SK-N-SH (cell line): ENCODE data around the gene CDCA3. TPM values are rescaled to one million over a fixed set of nuclear protein-coding genes. Genes with fewer than 3 reads are reported as not detected.

Experiments used
- CTCF ChIA-PET: fragments of 300-600, 350-600 bp; formaldehyde crosslinking; extraction: SDS; loops from one replicate; lab custom pipeline; 2021; lab: Yijun Ruan, JAX
- POLR2A ChIA-PET: fragments of 350-600 bp; sonication (Branson Sonifier 250); formaldehyde crosslinking; extraction: SDS; loops from one replicate; lab custom pipeline; 2020; ENCODE audit warnings: antibody characterized with exemption, inconsistent platforms; lab: Yijun Ruan, JAX
- DNase-seq: peaks from one replicate; pipeline ENCODE4 v3.0.0; 2012
- H2AFZ ChIP-seq: fragments of 200-600 bp; sonication (generic); 2 replicates; pipeline ENCODE4 v1.8.1; 2016; ENCODE audit warnings: antibody characterized with exemption, mild to moderate bottlenecking, low read depth
- H3F3A ChIP-seq: fragments of 200-600 bp; sonication (generic); replicated peaks from 2 replicates; pipeline ENCODE3; 2016; ENCODE audit warnings: antibody characterized with exemption, mild to moderate bottlenecking; ENCODE audit not compliant: insufficient read depth
- H3K27ac ChIP-seq, 2 experiments: fragments of 200-500 bp in 1 of 2; fragments of 200-600 bp in 1 of 2; sonication (Bioruptor generic) in 1 of 2; sonication (generic), shearing (Covaris generic) in 1 of 2; 2 replicates each; pipeline versions ENCODE4 v1.5.1 to v1.6.1; 2014 to 2016; ENCODE audit warnings: low read depth in 2 of 2, inconsistent platforms in 1 of 2, low read length in 1 of 2, mild to moderate bottlenecking in 1 of 2, mixed read lengths in 1 of 2
- H3K27me3 ChIP-seq: fragments of 200-600 bp; sonication (generic), shearing (Covaris generic); 2 replicates; pipeline ENCODE4 v1.6.1; 2016; ENCODE audit warnings: mixed run types; ENCODE audit not compliant: insufficient read depth
- H3K36me3 ChIP-seq, 2 experiments: fragments of 200-500 bp in 1 of 2; fragments of 200-600 bp in 1 of 2; sonication (Bioruptor generic) in 1 of 2; sonication (generic) in 1 of 2; replicated peaks in 1 of 2; 2 replicates each; pipeline versions ENCODE3 to v1.5.1; 2014 to 2016; ENCODE audit warnings: low read length in 1 of 2, mild to moderate bottlenecking in 1 of 2; ENCODE audit not compliant: insufficient read depth in 2 of 2, control insufficient read depth in 1 of 2
- H3K4me1 ChIP-seq, 2 experiments: fragments of 200-500 bp in 1 of 2; fragments of 200-600 bp in 1 of 2; sonication (Bioruptor generic) in 1 of 2; sonication (generic), shearing (Covaris generic) in 1 of 2; 2 replicates each; pipeline versions ENCODE4 v1.5.1 to v1.6.1; 2014 to 2016; ENCODE audit warnings: low read depth in 1 of 2, low read length in 1 of 2, mixed run types in 1 of 2; ENCODE audit not compliant: insufficient read depth in 2 of 2, control insufficient read depth in 1 of 2
- H3K4me2 ChIP-seq: fragments of 200-600 bp; sonication (generic), shearing (Covaris generic); 2 replicates; pipeline ENCODE4 v1.6.1; 2017; ENCODE audit warnings: mixed run types
- H3K4me3 ChIP-seq, 2 experiments: fragments of 200-500 bp in 1 of 2; fragments of 200-600 bp in 1 of 2; sonication (Bioruptor generic) in 1 of 2; sonication (generic), shearing (Covaris generic) in 1 of 2; 2 replicates each; pipeline versions ENCODE4 v1.5.1 to v1.8.1; 2014 to 2016; ENCODE audit warnings: low read depth in 2 of 2, inconsistent platforms in 1 of 2, low read length in 1 of 2, mild to moderate bottlenecking in 1 of 2, mixed read lengths in 1 of 2, moderate library complexity in 1 of 2
- H3K79me2 ChIP-seq: fragments of 200-600 bp; sonication (generic); 2 replicates; pipeline ENCODE4 v1.8.1; 2017; ENCODE audit warnings: mild to moderate bottlenecking; ENCODE audit not compliant: insufficient read depth
- H3K9ac ChIP-seq: fragments of 200-600 bp; sonication (generic); 2 replicates; pipeline ENCODE4 v1.6.1; 2017; ENCODE audit warnings: mixed run types
- H3K9me2 ChIP-seq: fragments of 200-600 bp; sonication (generic); 2 replicates; pipeline ENCODE4 v1.6.1; 2017; ENCODE audit warnings: mixed run types
- H3K9me3 ChIP-seq: fragments of 200-600 bp; sonication (generic); 2 replicates; pipeline ENCODE4 v1.6.1; 2017; ENCODE audit warnings: mixed run types, mild to moderate bottlenecking, moderate library complexity
- H4K20me1 ChIP-seq: fragments of 200-600 bp; sonication (generic); 2 replicates; pipeline ENCODE4 v1.6.1; 2017; ENCODE audit warnings: mild to moderate bottlenecking, mixed run types; ENCODE audit not compliant: insufficient read depth
- EP300 ChIP-seq, 2 experiments: IDR thresholded peaks; 2 replicates each; pipeline versions ENCODE4 v1.4.0 to v1.6.1; 2012; ENCODE audit warnings: borderline replicate concordance in 1 of 2, low read depth in 1 of 2, low read length in 1 of 2
- FOXJ3 ChIP-seq: sonication (generic); formaldehyde crosslinking; IDR thresholded peaks from 2 replicates; pipeline ENCODE4 v1.5.1; 2020; ENCODE audit warnings: mild to moderate bottlenecking, missing genetic modification reagents
- FOXM1 ChIP-seq: IDR thresholded peaks from 2 replicates; pipeline ENCODE4 v1.4.0; 2012; ENCODE audit warnings: low read depth, mild to moderate bottlenecking
- GABPA ChIP-seq: IDR thresholded peaks from 2 replicates; pipeline ENCODE4 v1.4.0; 2012; ENCODE audit warnings: low read depth, mild to moderate bottlenecking
- GATA2 ChIP-seq: sonication (generic); formaldehyde crosslinking; IDR thresholded peaks from 2 replicates; pipeline ENCODE4 v1.5.0; 2020; ENCODE audit warnings: mild to moderate bottlenecking, missing genetic modification reagents
- MEF2A ChIP-seq: IDR thresholded peaks from 2 replicates; pipeline ENCODE4 v1.4.0; 2012; ENCODE audit warnings: low read depth, borderline replicate concordance
- RAD21 ChIP-seq: IDR thresholded peaks from 2 replicates; pipeline ENCODE4 v1.6.1; 2012; ENCODE audit warnings: mild to moderate bottlenecking, low read length
- RCOR1 ChIP-seq: fragments of 150-350 bp; IDR thresholded peaks from 2 replicates; pipeline ENCODE4 v1.6.1; 2017; ENCODE audit warnings: antibody characterized with exemption, low read length
- RFX5 ChIP-seq: IDR thresholded peaks from 2 replicates; pipeline ENCODE4 v1.6.1; 2012; ENCODE audit warnings: mild to moderate bottlenecking, improper control_type of control experiment, low read length
- YY1 ChIP-seq: IDR thresholded peaks from 2 replicates; pipeline ENCODE4 v1.4.0; 2012; ENCODE audit warnings: low read depth, mild to moderate bottlenecking
- WGBS: methylation state at CpG from one replicate; pipeline ENCODE4 v1.1.6; 2017; ENCODE audit warnings: low lambda C conversion rate; 5-methylcytosine and 5-hydroxymethylcytosine counted together
- polyA plus RNA-seq, 3 experiments: library from polyadenylated mRNA; depleted of rRNA; stranded (reverse); fragments of >200 nt; gene quantifications; 2 replicates each; pipeline ENCODE4 v1.2.3, GENCODE V29; 2012
- TF ChIP-seq, protein P1 (sequence below): IDR thresholded peaks from 2 replicates; pipeline ENCODE4 v1.6.1; 2012; ENCODE audit warnings: mild to moderate bottlenecking, low read depth, low read length, moderate library complexity
- TF ChIP-seq, protein P2 (sequence below): fragments of 150-350 bp; IDR thresholded peaks from 2 replicates; pipeline ENCODE4 v1.6.1; 2016; ENCODE audit warnings: mild to moderate bottlenecking, low read depth, low read length
- TF ChIP-seq, protein P3 (sequence below): IDR thresholded peaks from 2 replicates; pipeline ENCODE4 v1.4.0; 2012; ENCODE audit warnings: low read depth, borderline replicate concordance

CDCA3 gene
- polyA plus RNA-seq, 1 of the 3 experiments (the other 2 are of a cell fraction) = 33.0 TPM

DNA sequence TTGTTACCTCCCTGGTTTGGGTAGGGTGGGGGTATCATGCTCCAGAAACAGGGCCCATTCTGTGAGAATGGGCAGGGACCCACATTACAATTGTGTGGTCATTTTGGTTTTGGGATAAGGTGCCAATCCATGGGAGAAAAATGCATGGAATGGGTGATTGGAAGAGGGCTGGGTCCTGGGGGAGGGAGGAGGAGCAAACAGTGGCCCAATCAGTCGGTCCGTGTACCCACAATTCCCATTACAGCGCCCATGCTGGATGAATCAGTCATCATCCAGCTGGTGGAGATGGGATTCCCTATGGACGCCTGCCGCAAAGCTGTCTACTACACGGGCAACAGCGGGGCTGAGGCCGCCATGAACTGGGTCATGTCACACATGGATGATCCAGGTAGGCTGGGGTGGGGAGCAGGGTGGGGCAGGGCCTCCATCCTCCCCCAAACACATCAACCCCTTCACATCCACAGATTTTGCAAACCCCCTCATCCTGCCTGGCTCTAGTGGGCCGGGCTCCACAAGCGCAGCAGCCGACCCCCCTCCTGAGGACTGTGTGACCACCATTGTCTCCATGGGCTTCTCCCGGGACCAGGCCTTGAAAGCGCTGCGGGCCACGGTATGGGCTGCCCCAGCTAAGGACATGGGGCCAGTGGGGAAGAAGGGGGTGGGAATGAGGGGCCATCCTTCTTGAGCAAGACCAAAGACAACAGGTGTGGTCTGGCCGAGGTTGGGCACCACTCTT is 12.7 kb upstream of the CDCA3 start:
- Histone ChIP-seq H3K9me2 (no peaks in the 10 kb centered on the region), H3K79me2 (peaks cover 14% of the 10 kb centered on the region), H2AFZ (no peak overlapping the region), H4K20me1 (peaks cover 8% of the 10 kb centered on the region), H3K36me3 (peaks cover 25 to 58% of the 10 kb centered on the region in 2 experiments), H3K27me3 (no peaks in the 10 kb centered on the region), H3K4me3 (no peak overlapping the region), H3F3A (peaks cover 7% of the 10 kb centered on the region), H3K9me3 (no peaks in the 10 kb centered on the region), H3K9ac (no peak overlapping the region), H3K4me1 (peaks cover 8 to 11% of the 10 kb centered on the region in 2 experiments; a peak in 2 of 4 replicates), H3K4me2 (no peak overlapping the region), H3K27ac (no peak overlapping the region)
- CTCF ChIA-PET = interaction anchor here (2.7 to 10.9 kb wide), 3 partner anchors 9 to 29 kb away, joined by 15 to 164 read pairs (median 122); partner anchors contain the start of genes CDCA3, SPSB2 and USP5
- TF ChIP-seq, protein P1, sequence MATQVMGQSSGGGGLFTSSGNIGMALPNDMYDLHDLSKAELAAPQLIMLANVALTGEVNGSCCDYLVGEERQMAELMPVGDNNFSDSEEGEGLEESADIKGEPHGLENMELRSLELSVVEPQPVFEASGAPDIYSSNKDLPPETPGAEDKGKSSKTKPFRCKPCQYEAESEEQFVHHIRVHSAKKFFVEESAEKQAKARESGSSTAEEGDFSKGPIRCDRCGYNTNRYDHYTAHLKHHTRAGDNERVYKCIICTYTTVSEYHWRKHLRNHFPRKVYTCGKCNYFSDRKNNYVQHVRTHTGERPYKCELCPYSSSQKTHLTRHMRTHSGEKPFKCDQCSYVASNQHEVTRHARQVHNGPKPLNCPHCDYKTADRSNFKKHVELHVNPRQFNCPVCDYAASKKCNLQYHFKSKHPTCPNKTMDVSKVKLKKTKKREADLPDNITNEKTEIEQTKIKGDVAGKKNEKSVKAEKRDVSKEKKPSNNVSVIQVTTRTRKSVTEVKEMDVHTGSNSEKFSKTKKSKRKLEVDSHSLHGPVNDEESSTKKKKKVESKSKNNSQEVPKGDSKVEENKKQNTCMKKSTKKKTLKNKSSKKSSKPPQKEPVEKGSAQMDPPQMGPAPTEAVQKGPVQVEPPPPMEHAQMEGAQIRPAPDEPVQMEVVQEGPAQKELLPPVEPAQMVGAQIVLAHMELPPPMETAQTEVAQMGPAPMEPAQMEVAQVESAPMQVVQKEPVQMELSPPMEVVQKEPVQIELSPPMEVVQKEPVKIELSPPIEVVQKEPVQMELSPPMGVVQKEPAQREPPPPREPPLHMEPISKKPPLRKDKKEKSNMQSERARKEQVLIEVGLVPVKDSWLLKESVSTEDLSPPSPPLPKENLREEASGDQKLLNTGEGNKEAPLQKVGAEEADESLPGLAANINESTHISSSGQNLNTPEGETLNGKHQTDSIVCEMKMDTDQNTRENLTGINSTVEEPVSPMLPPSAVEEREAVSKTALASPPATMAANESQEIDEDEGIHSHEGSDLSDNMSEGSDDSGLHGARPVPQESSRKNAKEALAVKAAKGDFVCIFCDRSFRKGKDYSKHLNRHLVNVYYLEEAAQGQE = no peak
- TF ChIP-seq MEF2A = no peak
- TF ChIP-seq GATA2 (CRISPR knock-in tag) = no peak
- no peak for TF ChIP-seq YY1
- TF ChIP-seq RFX5 = no peak
- no peak for TF ChIP-seq EP300 (IDR thresholded peaks at IDR 0.05; ENCODE audit: borderline replicate concordance in 1 of 2, low read depth in 1 of 2, low read length in 1 of 2)
- TF ChIP-seq, protein P2, sequence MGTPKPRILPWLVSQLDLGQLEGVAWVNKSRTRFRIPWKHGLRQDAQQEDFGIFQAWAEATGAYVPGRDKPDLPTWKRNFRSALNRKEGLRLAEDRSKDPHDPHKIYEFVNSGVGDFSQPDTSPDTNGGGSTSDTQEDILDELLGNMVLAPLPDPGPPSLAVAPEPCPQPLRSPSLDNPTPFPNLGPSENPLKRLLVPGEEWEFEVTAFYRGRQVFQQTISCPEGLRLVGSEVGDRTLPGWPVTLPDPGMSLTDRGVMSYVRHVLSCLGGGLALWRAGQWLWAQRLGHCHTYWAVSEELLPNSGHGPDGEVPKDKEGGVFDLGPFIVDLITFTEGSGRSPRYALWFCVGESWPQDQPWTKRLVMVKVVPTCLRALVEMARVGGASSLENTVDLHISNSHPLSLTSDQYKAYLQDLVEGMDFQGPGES = no peak
- TF ChIP-seq FOXJ3 = no peak
- TF ChIP-seq RCOR1 = no peak
- no peak for TF ChIP-seq FOXM1
- TF ChIP-seq, protein P3, sequence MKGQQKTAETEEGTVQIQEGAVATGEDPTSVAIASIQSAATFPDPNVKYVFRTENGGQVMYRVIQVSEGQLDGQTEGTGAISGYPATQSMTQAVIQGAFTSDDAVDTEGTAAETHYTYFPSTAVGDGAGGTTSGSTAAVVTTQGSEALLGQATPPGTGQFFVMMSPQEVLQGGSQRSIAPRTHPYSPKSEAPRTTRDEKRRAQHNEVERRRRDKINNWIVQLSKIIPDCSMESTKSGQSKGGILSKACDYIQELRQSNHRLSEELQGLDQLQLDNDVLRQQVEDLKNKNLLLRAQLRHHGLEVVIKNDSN = no peak
- TF ChIP-seq GABPA = no peak
- TF ChIP-seq RAD21 = no peak
- WGBS = 95% methylated on average over 11 of the region's 16 CpGs
- POLR2A ChIA-PET = interaction anchor here (1.9 to 5.9 kb wide), 2 partner anchors 8 to 12 kb away, joined by 4 to 57 read pairs; partner anchors contain the start of genes CDCA3 and USP5
- no peak for DNase-seq
